T-cell (primary cell): ENCODE results near the gene IFT27. TPM values are rescaled to one million over a fixed set of nuclear protein-coding genes. Genes with fewer than 3 reads are reported as not detected.

Experiments
- ATAC-seq, 4 experiments: fragments of 200-7000 bp in 3 of 4; fragments of 150-1000 bp in 1 of 4; cut with Tn5 transposase; replicated peaks in 1 of 4; 1 replicate in 3 of 4; 2 replicates in 1 of 4; pipeline ENCODE4 v1.10.0; 2021; ENCODE audit warnings: moderate library complexity in 3 of 4, mild to moderate bottlenecking in 2 of 4, moderate number of reproducible peaks in 1 of 4
- CTCF ChIA-PET, 2 donors: fragments of 300-600 bp; sonication (Branson Sonifier 250); formaldehyde crosslinking; loops; one replicate each; lab custom pipeline; 2022; ENCODE audit warnings: antibody characterized with exemption in 2 of 2; lab: Charles Lee
- POLR2A ChIA-PET, 2 donors: fragments of 300-600 bp; sonication (Branson Sonifier 250); formaldehyde crosslinking; loops; one replicate each; lab custom pipeline; 2022; ENCODE audit warnings: antibody characterized with exemption in 2 of 2; lab: Charles Lee
- DNase-seq, 35 experiments: peaks; one replicate each; pipeline versions ENCODE4 v3.0.0 to v3.0.0-alpha.2; 2013 to 2023
- H3K27ac ChIP-seq: one replicate; pipeline ENCODE4 v1.5.1; 2013; ENCODE audit warnings: low read length
- H3K27me3 ChIP-seq, 2 experiments: replicated peaks in 1 of 2; 1 replicate in 1 of 2; 2 replicates in 1 of 2; pipeline versions ENCODE4 v1.6.1 to v1.7.0; 2013; ENCODE audit warnings: low read length in 1 of 2, mixed read lengths in 1 of 2; ENCODE audit not compliant: control insufficient read depth in 2 of 2, insufficient read depth in 2 of 2; ENCODE audit errors: extremely low read depth in 1 of 2
- H3K36me3 ChIP-seq, 2 donors: 1 replicate in 1 of 2; 2 replicates in 1 of 2; pipeline versions ENCODE4 v1.6.1 to v1.7.0; 2013; ENCODE audit warnings: low read length in 1 of 2; ENCODE audit not compliant: control insufficient read depth in 2 of 2, insufficient read depth in 1 of 2; ENCODE audit errors: extremely low read depth in 1 of 2
- H3K4me1 ChIP-seq, 2 experiments: 1 replicate in 1 of 2; 2 replicates in 1 of 2; pipeline versions ENCODE4 v1.6.1 to v1.7.0; 2013; ENCODE audit warnings: low read length in 2 of 2, mixed read lengths in 1 of 2; ENCODE audit not compliant: insufficient read depth in 2 of 2, control insufficient read depth in 1 of 2; ENCODE audit errors: extremely low read depth in 1 of 2
- H3K4me3 ChIP-seq, 2 donors: 1 replicate in 1 of 2; 2 replicates in 1 of 2; pipeline versions ENCODE4 v1.5.1 to v1.7.0; 2013; ENCODE audit warnings: mild to moderate bottlenecking in 2 of 2, low read length in 1 of 2, moderate library complexity in 1 of 2; ENCODE audit not compliant: control insufficient read depth in 1 of 2; ENCODE audit errors: extremely low read depth in 1 of 2
- H3K9me3 ChIP-seq: 2 replicates; pipeline ENCODE4 v1.7.0; 2013
- H3K27ac Mint-ChIP-seq, 2 donors: one replicate each; pipeline ENCODE4 v1.8.0; 2020 to 2021; ENCODE audit warnings: mild to moderate bottlenecking in 2 of 2, mixed read lengths in 2 of 2
- H3K27me3 Mint-ChIP-seq, 2 donors: one replicate each; pipeline ENCODE4 v1.8.0; 2021 to 2022; ENCODE audit warnings: mixed read lengths in 2 of 2
- H3K36me3 Mint-ChIP-seq: one replicate; pipeline ENCODE4 v1.8.0; 2021; ENCODE audit warnings: mixed read lengths
- H3K4me1 Mint-ChIP-seq, 3 donors: one replicate each; pipeline ENCODE4 v1.8.0; 2020 to 2022; ENCODE audit warnings: mixed read lengths in 3 of 3, mild to moderate bottlenecking in 1 of 3
- H3K4me3 Mint-ChIP-seq, 3 donors: one replicate each; pipeline ENCODE4 v1.8.0; 2020 to 2022; ENCODE audit warnings: mild to moderate bottlenecking in 3 of 3, mixed read lengths in 3 of 3, moderate library complexity in 3 of 3
- H3K9me3 Mint-ChIP-seq, 3 donors: one replicate each; pipeline ENCODE4 v1.8.0; 2020 to 2022; ENCODE audit warnings: mixed read lengths in 3 of 3
- WGBS: methylation state at CpG from one replicate; pipeline ENCODE4 v1.1.5; 2013; ENCODE audit warnings: missing lambda C conversion rate; ENCODE audit not compliant: insufficient coverage; 5-methylcytosine and 5-hydroxymethylcytosine counted together
- total RNA-seq, 35 experiments: library from RNA in 6 of 35; stranded (reverse) in 6 of 35; fragments of 120-200 nt in 1 of 35; gene quantifications; one replicate each; pipeline versions ENCODE4 v1.2.1 to v1.2.4 and lab custom pipeline; 2013 to 2026

The IFT27 gene
- total RNA-seq, 5 donors from 2014 or later (not counting 1 experiment from before 2014, with no cell fraction given) = 19.1 to 34.5 (median 32.0) TPM

DNA sequence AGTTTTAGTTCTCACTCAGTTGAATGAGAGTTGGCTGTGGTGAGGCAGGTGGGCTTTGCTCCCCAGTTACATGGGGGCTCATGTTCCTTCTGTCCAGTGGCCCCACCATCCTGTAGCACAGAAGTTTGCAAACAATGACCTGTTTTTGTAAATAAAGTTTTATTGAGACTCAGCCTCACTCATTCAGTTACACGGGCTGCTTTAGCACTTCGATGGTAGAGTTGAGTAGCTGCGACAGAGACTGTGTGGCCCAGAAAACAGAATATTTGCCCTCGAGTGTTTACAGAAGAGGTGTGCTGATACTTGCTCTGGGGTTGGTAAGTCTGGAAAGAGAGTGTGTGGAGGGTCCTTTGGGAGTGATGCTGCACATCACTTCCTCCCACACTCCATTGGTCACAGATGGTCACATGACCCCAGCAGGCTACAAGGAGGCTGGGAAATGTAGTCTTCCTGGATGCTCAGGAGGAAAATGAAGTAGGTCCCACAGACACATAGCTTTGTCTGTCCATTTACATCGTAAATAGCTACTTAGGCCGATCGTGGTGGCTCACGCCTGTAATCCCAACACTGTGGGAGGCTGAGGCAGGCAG lies 34.6 kb downstream of the IFT27 start:
- Mint-ChIP-seq H3K27ac (no peak overlapping the region), H3K4me3 (no peak overlapping the region), H3K4me1 (no peaks in the 10 kb centered on the region), H3K36me3 (no peaks in the 10 kb centered on the region), H3K27me3 (peaks cover 10 to 34% of the 10 kb centered on the region in 2 donors), H3K9me3 (no peaks in the 10 kb centered on the region)
- WGBS = 84% methylated on average over 6 of the region's 8 CpGs
- Histone ChIP-seq H3K27me3 (peaks cover 0 to 45% of the 10 kb centered on the region in 2 experiments), H3K4me1 (no peaks in the 10 kb centered on the region), H3K9me3 (no peaks in the 10 kb centered on the region), H3K36me3 (no peaks in the 10 kb centered on the region), H3K4me3 (no peak overlapping the region), H3K27ac (no peak overlapping the region)
- ATAC-seq = no peak
- ChIA-PET CTCF (no interaction called here), POLR2A (no interaction called here)
- DNase-seq = no peak

DNA sequence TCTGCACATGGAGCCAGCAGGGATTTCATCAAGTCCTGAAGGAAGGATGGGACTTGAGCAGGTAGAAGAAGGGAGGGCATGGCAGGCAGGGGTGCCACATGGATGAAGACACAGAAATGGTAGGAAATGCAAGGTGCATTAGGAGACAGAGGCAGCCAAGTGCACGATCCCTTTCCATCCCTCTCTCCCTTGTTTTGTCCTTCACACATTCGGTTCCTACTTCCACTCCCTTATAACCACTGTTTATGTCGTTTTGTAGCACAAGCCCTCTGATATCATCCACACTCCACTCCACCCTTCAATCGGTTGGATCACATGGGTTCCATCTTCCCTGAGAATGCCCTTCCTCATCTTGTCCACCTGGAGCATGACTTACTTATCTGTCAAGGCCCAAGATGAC lies 35.2 kb downstream of the IFT27 start:
- DNase-seq (no peak), ATAC-seq (no peak)
- Histone ChIP-seq H3K36me3 (no peaks in the 10 kb centered on the region), H3K4me3 (no peak overlapping the region), H3K9me3 (no peaks in the 10 kb centered on the region), H3K27me3 (peaks cover 0 to 45% of the 10 kb centered on the region in 2 experiments), H3K4me1 (no peaks in the 10 kb centered on the region), H3K27ac (no peak overlapping the region)
- Mint-ChIP-seq H3K4me1 (no peaks in the 10 kb centered on the region), H3K27ac (no peak overlapping the region), H3K4me3 (no peak overlapping the region), H3K36me3 (no peaks in the 10 kb centered on the region), H3K27me3 (peaks cover 10 to 31% of the 10 kb centered on the region in 2 donors), H3K9me3 (no peaks in the 10 kb centered on the region)
- CTCF ChIA-PET = no interaction called here
- POLR2A ChIA-PET = no interaction called here
- 74% methylated on average over 2 of the region's 4 CpGs for WGBS

DNA sequence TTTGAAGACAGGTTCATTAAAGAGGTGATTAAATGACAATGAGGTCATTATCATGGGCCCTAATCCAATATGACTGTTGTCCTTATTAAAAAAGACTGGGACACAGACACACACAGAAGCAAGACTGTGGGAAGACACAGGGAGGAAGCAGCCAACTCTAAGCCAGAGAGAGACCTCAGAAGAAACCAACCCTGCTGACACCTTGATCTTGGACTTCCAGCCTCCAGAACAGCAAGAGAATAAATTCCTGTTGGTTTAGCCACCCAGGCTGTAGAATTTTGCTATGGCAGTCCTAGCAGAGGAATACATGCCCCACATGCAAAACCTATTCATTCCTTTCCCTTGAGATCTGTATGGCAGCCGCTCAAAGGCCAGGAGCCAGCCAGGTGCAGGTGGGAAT lies 36.7 kb downstream of the IFT27 start:
- Mint-ChIP-seq H3K4me3 (no peak overlapping the region), H3K27me3 (peaks cover 6 to 33% of the 10 kb centered on the region in 2 donors), H3K27ac (no peak overlapping the region), H3K36me3 (no peaks in the 10 kb centered on the region), H3K4me1 (no peaks in the 10 kb centered on the region), H3K9me3 (no peaks in the 10 kb centered on the region)
- WGBS = 100% methylated on average over 1 of the region's 1 CpG
- H3K27ac ChIP-seq = no peak overlapping the region
- peaks cover 0 to 44% of the 10 kb centered on the region in 2 experiments for H3K27me3 ChIP-seq
- no peaks in the 10 kb centered on the region for H3K4me1 ChIP-seq
- ChIA-PET CTCF (no interaction called here), POLR2A (no interaction called here)
- ATAC-seq (no peak), DNase-seq (no peak)
- H3K9me3 ChIP-seq = no peaks in the 10 kb centered on the region
- no peaks in the 10 kb centered on the region for H3K36me3 ChIP-seq
- no peak overlapping the region for H3K4me3 ChIP-seq

DNA sequence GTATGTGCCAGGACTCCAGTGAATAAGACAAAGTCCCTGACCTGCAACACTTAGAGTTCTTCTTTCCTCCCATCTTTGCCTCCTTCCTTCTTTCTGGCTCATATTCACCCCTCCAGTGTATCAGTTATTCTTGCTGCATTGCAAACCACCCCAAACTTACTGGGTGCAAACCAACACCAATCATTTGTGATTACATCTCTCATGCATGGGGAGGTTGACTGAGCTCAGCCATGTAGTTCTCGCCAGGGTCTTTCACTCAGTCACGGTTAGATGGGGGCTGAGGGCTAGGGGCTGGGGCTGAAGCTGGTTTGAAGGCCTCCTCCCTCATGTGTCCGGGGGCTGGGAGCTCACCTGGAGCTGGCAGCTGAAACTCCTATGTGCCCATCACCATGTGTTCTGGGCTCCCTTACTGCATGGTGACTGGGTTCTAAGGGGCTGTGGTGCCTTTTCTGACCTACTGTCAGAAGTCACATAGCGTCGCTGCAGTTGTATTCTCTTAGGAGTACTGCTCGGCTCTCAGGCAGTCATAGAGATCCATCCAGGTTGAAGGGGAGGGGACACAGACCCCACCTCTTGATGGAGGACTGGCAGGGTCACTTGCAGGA lies 37.4 kb downstream of the IFT27 start:
- Histone ChIP-seq H3K4me1 (no peaks in the 10 kb centered on the region), H3K27ac (no peak overlapping the region), H3K36me3 (no peaks in the 10 kb centered on the region), H3K4me3 (no peak overlapping the region), H3K9me3 (no peaks in the 10 kb centered on the region), H3K27me3 (peaks cover 0 to 43% of the 10 kb centered on the region in 2 experiments)
- no peaks in the 10 kb centered on the region for H3K9me3 Mint-ChIP-seq
- no peak for DNase-seq
- POLR2A ChIA-PET = no interaction called here
- no peaks in the 10 kb centered on the region for H3K36me3 Mint-ChIP-seq
- no peaks in the 10 kb centered on the region for H3K4me1 Mint-ChIP-seq
- 79% methylated on average over 3 of the region's 6 CpGs for WGBS
- CTCF ChIA-PET = no interaction called here
- peaks cover 12 to 34% of the 10 kb centered on the region in 2 donors for H3K27me3 Mint-ChIP-seq
- no peak for ATAC-seq
- no peak overlapping the region for H3K4me3 Mint-ChIP-seq
- no peak overlapping the region for H3K27ac Mint-ChIP-seq

DNA sequence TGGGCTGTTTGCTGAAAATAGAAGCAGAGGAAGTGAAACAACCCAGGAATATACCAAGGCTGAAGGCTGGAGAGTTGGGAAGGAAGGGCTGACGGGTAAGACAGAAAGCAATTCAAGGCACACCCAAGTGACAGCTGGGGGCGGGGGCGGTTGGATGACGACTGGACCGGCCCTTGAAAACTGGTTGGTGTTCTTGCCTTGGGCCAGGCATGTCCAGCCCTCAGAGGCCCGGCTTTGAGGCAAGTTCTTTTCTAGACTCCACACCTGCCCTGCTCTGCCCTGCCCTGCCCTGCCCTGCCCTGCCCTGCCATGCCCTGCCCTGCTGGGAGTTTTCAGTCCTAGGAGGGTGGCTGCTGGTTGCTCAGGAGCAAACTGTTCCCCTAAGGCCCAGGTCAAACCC lies 38.1 kb downstream of the IFT27 start:
- Mint-ChIP-seq H3K4me1 (no peaks in the 10 kb centered on the region), H3K27me3 (peaks cover 18 to 37% of the 10 kb centered on the region in 2 donors), H3K4me3 (no peak overlapping the region), H3K36me3 (no peaks in the 10 kb centered on the region), H3K27ac (no peak overlapping the region), H3K9me3 (no peaks in the 10 kb centered on the region)
- Histone ChIP-seq H3K9me3 (no peaks in the 10 kb centered on the region), H3K27ac (no peak overlapping the region), H3K4me3 (no peak overlapping the region), H3K36me3 (no peaks in the 10 kb centered on the region), H3K4me1 (no peaks in the 10 kb centered on the region), H3K27me3 (peaks cover 0 to 48% of the 10 kb centered on the region in 2 experiments)
- WGBS = 78% methylated on average over 6 of the region's 6 CpGs
- DNase-seq = no peak
- ChIA-PET POLR2A (no interaction called here), CTCF (no interaction called here)
- ATAC-seq = no peak

DNA sequence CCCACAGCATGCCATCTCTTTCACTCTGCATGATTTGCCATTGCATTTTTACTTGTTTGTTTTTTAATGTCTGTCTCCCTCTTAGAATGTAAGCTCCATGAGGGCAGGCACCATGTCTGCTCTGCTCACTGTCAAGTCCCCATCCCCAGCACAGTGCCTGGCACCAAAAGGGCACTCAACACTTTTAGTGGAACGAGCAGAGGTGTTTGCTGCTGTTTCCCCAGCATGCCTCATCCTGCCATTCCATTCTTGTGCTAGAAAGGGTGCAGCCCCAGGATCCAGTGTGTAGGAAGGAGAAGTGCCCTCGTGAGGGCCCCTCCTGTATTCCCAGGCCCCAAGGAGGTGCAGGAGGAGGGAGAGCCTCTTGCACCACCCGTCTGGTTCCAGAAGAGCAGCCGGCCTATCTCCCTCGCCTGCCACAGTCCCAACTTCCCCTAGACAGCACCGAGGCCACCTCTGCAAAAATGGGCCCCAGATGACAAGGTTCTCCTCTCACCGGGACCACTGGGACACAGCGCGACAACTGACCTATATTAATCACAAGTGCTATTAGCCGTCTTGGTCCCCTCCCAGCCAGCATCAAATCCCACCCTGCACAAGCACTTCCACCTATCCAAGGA lies 39.1 kb downstream of the IFT27 start:
- ATAC-seq = no peak
- DNase-seq = no peak
- Histone ChIP-seq H3K27ac (no peak overlapping the region), H3K27me3 (peaks cover 0 to 57% of the 10 kb centered on the region in 2 experiments), H3K4me1 (no peaks in the 10 kb centered on the region), H3K4me3 (no peak overlapping the region), H3K9me3 (no peaks in the 10 kb centered on the region), H3K36me3 (no peaks in the 10 kb centered on the region)
- Mint-ChIP-seq H3K27ac (no peak overlapping the region), H3K36me3 (no peaks in the 10 kb centered on the region), H3K27me3 (peaks cover 26 to 46% of the 10 kb centered on the region in 2 donors), H3K9me3 (no peaks in the 10 kb centered on the region), H3K4me3 (no peak overlapping the region), H3K4me1 (no peaks in the 10 kb centered on the region)
- ChIA-PET POLR2A (no interaction called here), CTCF (no interaction called here)
- 75% methylated on average over 5 of the region's 10 CpGs for whole genome bisulfite sequencing
